ENCODE data around the gene USP48.
"Not testable (repeated sequence)": the region's sequence is repeated elsewhere in the genome, so short reads cannot be mapped to it uniquely, and the experiment has no call there.

Gene USP48

DNA sequence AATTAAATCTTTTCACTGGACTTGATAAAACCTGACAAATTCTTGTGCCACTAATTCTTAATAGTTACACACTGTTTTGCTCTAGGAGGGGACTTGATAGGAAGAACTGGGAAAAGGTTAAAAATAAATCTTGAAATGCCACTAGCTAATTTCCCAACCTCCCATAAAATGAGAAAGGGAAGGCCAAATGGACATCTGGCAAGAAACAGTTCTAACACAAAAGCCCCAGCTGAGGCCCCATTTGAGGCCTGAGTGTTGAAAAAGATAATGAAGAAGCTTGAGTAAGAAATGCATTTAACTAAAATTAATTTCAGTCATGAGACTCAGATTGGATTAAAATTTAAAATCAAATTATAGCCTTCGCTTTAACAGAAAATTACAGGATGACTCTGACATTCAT, 102.6 kb downstream of the USP48 start:
- Histone ChIP-seq H2AFZ (ENCODE audit: low read depth, low read length, severe bottlenecking) (no peak overlapping the region), H3K27ac (ENCODE audit: low read depth, low read length) (no peak overlapping the region), H4K20me1 (ENCODE audit: low read depth, low read length) (0 out of 2 replicates have a peak, but pooled peaks cover 3% of the 10 kb centered on the region), H3K4me2 (ENCODE audit: low read depth, low read length, poor library complexity, severe bottlenecking) (no peak overlapping the region), H3K36me3 (ENCODE audit: low read length) (no peaks in the 10 kb centered on the region), H3K9ac (ENCODE audit: low read length) (no peak overlapping the region), H3K79me2 (ENCODE audit: insufficient read depth, low read length) (no peaks in the 10 kb centered on the region), H3K4me3 (ENCODE audit: insufficient read depth, low read length, poor library complexity, severe bottlenecking) (no peak overlapping the region), H3K9me3 (ENCODE audit: insufficient read depth, low read length) (no peaks in the 10 kb centered on the region), H3K27me3 (ENCODE audit: low read length) (no peaks in the 10 kb centered on the region), H3F3A (ENCODE audit: insufficient read depth) (peaks cover 3% of the 10 kb centered on the region; the same call in 1 of the 2 replicates), H3K9me2 (replicated peaks; ENCODE audit: insufficient read depth, low read length) (no peaks in the 10 kb centered on the region)
- TF ChIP-seq, protein P1, sequence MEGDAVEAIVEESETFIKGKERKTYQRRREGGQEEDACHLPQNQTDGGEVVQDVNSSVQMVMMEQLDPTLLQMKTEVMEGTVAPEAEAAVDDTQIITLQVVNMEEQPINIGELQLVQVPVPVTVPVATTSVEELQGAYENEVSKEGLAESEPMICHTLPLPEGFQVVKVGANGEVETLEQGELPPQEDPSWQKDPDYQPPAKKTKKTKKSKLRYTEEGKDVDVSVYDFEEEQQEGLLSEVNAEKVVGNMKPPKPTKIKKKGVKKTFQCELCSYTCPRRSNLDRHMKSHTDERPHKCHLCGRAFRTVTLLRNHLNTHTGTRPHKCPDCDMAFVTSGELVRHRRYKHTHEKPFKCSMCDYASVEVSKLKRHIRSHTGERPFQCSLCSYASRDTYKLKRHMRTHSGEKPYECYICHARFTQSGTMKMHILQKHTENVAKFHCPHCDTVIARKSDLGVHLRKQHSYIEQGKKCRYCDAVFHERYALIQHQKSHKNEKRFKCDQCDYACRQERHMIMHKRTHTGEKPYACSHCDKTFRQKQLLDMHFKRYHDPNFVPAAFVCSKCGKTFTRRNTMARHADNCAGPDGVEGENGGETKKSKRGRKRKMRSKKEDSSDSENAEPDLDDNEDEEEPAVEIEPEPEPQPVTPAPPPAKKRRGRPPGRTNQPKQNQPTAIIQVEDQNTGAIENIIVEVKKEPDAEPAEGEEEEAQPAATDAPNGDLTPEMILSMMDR (IDR thresholded peaks at IDR 0.05; ENCODE audit: insufficient read depth, low read length, poor library complexity, severe bottlenecking): no peak
- no peak for TF ChIP-seq EZH2phosphoT487 (conservative IDR thresholded peaks at IDR 0.05; ENCODE audit: low read length)

GRCh38 chr1:21677168-21677567, 105.8 kb downstream of the USP48 start:
- H3K27ac ChIP-seq (ENCODE audit: low read depth, low read length): no peak overlapping the region

GRCh38 chr1:21674957-21675356, 108.0 kb downstream of the USP48 start:
- Histone ChIP-seq H3K36me3 (ENCODE audit: low read length) (no peaks in the 10 kb centered on the region), H3K27ac (ENCODE audit: low read depth, low read length) (no peak overlapping the region), H3K9me2 (replicated peaks; ENCODE audit: insufficient read depth, low read length) (no peaks in the 10 kb centered on the region), H3K4me2 (ENCODE audit: low read depth, low read length, poor library complexity, severe bottlenecking) (no peak overlapping the region), H4K20me1 (ENCODE audit: low read depth, low read length) (0 out of 2 replicates have a peak, but pooled peaks cover 3% of the 10 kb centered on the region), H3K27me3 (ENCODE audit: low read length) (no peaks in the 10 kb centered on the region), H2AFZ (ENCODE audit: low read depth, low read length, severe bottlenecking) (no peak overlapping the region), H3K79me2 (ENCODE audit: insufficient read depth, low read length) (no peaks in the 10 kb centered on the region), H3K4me3 (ENCODE audit: insufficient read depth, low read length, poor library complexity, severe bottlenecking) (no peak overlapping the region), H3F3A (ENCODE audit: insufficient read depth) (peaks cover 7% of the 10 kb centered on the region; the same call in 1 of the 2 replicates), H3K9me3 (ENCODE audit: insufficient read depth, low read length) (no peaks in the 10 kb centered on the region), H3K9ac (ENCODE audit: low read length) (no peak overlapping the region)
- TF ChIP-seq, protein P1 (IDR thresholded peaks at IDR 0.05; ENCODE audit: insufficient read depth, low read length, poor library complexity, severe bottlenecking): no peak

More at GRCh38 chr1:21677168-21677567, 105.8 kb downstream of the USP48 start:
- TF ChIP-seq, protein P1 (IDR thresholded peaks at IDR 0.05; ENCODE audit: insufficient read depth, low read length, poor library complexity, severe bottlenecking): no peak
- TF ChIP-seq EZH2phosphoT487 (conservative IDR thresholded peaks at IDR 0.05; ENCODE audit: low read length): no peak
- Histone ChIP-seq H3K9me2 (replicated peaks; ENCODE audit: insufficient read depth, low read length) (no peaks in the 10 kb centered on the region), H3F3A (ENCODE audit: insufficient read depth) (peaks cover 7% of the 10 kb centered on the region; the same call in 1 of the 2 replicates), H3K4me2 (ENCODE audit: low read depth, low read length, poor library complexity, severe bottlenecking) (no peak overlapping the region), H3K9me3 (ENCODE audit: insufficient read depth, low read length) (no peaks in the 10 kb centered on the region), H2AFZ (ENCODE audit: low read depth, low read length, severe bottlenecking) (no peak overlapping the region), H3K4me3 (ENCODE audit: insufficient read depth, low read length, poor library complexity, severe bottlenecking) (no peak overlapping the region), H3K36me3 (ENCODE audit: low read length) (no peaks in the 10 kb centered on the region), H3K9ac (ENCODE audit: low read length) (no peak overlapping the region), H3K79me2 (ENCODE audit: insufficient read depth, low read length) (no peaks in the 10 kb centered on the region), H3K27me3 (ENCODE audit: low read length) (no peaks in the 10 kb centered on the region), H4K20me1 (ENCODE audit: low read depth, low read length) (0 out of 2 replicates have a peak, but pooled peaks cover 3% of the 10 kb centered on the region)

GRCh38 chr1:21673853-21674252, 109.1 kb downstream of the USP48 start:
- not testable (repeated sequence) for H3K9me2 ChIP-seq (replicated peaks; ENCODE audit: insufficient read depth, low read length); H3K9ac ChIP-seq (ENCODE audit: low read length); H3F3A ChIP-seq (ENCODE audit: insufficient read depth); H3K9me3 ChIP-seq (ENCODE audit: insufficient read depth, low read length); H3K27ac ChIP-seq (ENCODE audit: low read depth, low read length); H3K27me3 ChIP-seq (ENCODE audit: low read length); H3K79me2 ChIP-seq (ENCODE audit: insufficient read depth, low read length); H3K4me2 ChIP-seq (ENCODE audit: low read depth, low read length, poor library complexity, severe bottlenecking); H2AFZ ChIP-seq (ENCODE audit: low read depth, low read length, severe bottlenecking); H3K36me3 ChIP-seq (ENCODE audit: low read length); H3K4me3 ChIP-seq (ENCODE audit: insufficient read depth, low read length, poor library complexity, severe bottlenecking); H4K20me1 ChIP-seq (ENCODE audit: low read depth, low read length)
